Stomach smooth muscle (tissue), 2 donors: Measurements from ENCODE around the gene NCOA6.

Experiments
- H3K27ac ChIP-seq: one replicate; pipeline ENCODE4 v1.7.0; 2013; ENCODE audit warnings: mild to moderate bottlenecking, low read length, inconsistent platforms
- H3K27me3 ChIP-seq, 2 donors: one replicate each; pipeline ENCODE4 v1.7.0; 2013; ENCODE audit warnings: low read length in 2 of 2; ENCODE audit not compliant: insufficient read depth in 2 of 2, control insufficient read depth in 1 of 2
- H3K36me3 ChIP-seq, 2 donors: one replicate each; pipeline ENCODE4 v1.7.0; 2013; ENCODE audit warnings: low read length in 2 of 2; ENCODE audit not compliant: control insufficient read depth in 2 of 2, insufficient read depth in 2 of 2
- H3K4me1 ChIP-seq: one replicate; pipeline ENCODE4 v1.7.0; 2013; ENCODE audit warnings: low read length; ENCODE audit not compliant: control insufficient read depth, insufficient read depth
- H3K4me3 ChIP-seq, 2 donors: one replicate each; pipeline ENCODE4 v1.7.0; 2013; ENCODE audit warnings: low read length in 2 of 2
- H3K9ac ChIP-seq, 2 donors: one replicate each; pipeline ENCODE4 v1.7.0; 2013; ENCODE audit warnings: low read length in 2 of 2, mild to moderate bottlenecking in 1 of 2
- H3K9me3 ChIP-seq, 2 donors: one replicate each; pipeline ENCODE4 v1.7.0; 2013; ENCODE audit warnings: low read length in 2 of 2; ENCODE audit not compliant: control insufficient read depth in 2 of 2
- donor health status: healthy.
- donor health status: Pancreatic carcinoma.

The NCOA6 gene

DNA sequence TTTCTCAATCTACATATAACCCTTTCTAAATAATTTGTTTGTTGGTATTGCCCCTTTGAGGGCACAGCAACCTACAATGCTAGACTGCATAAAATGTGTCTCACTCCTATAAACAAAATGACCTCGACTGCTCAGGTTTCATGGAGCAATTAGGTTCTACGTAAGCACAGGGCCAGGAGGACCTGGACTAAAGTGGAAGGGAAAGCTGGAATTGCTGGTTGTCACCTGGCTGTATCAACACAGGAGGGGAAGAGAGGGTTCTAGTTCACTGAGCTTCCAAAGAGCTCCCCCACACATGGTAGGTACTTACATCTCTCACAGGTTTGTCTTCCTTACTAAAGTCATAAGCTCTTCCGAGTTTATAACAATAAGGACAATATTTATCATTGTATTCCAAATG lies 51.0 kb downstream of the NCOA6 start:
- H3K27ac ChIP-seq: no peak overlapping the region
- no peaks in the 10 kb centered on the region for H3K4me1 ChIP-seq
- no peak overlapping the region for H3K4me3 ChIP-seq
- no peak overlapping the region for H3K9ac ChIP-seq
- H3K27me3 ChIP-seq: no peaks in the 10 kb centered on the region
- peaks cover 29 to 37% of the 10 kb centered on the region in 2 donors for H3K36me3 ChIP-seq
- H3K9me3 ChIP-seq: no peaks in the 10 kb centered on the region

DNA sequence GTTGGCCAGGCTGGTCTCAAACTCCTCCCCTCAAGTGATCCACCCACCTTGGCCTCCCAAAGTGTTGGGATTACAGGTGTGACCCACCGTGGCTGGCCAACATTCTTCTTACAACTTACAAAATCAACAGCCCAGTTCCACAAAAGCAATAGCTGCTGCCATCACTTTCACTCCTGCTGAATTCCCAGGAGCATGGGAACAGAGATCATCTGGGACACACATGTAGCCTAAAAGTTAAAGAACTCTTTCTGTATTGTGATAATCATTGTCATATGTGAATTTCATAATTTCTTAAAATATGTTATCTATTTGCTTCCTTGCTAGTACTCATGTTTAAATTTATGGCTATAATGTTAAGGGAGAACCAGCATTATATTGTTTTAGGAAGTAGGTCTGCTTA lies 51.7 kb downstream of the NCOA6 start:
- Histone ChIP-seq H3K27me3 (no peaks in the 10 kb centered on the region), H3K9ac (no peak overlapping the region), H3K9me3 (no peaks in the 10 kb centered on the region), H3K4me3 (no peak overlapping the region), H3K27ac (no peak overlapping the region), H3K4me1 (no peaks in the 10 kb centered on the region), H3K36me3 (peaks cover 29 to 37% of the 10 kb centered on the region in 2 donors)

DNA sequence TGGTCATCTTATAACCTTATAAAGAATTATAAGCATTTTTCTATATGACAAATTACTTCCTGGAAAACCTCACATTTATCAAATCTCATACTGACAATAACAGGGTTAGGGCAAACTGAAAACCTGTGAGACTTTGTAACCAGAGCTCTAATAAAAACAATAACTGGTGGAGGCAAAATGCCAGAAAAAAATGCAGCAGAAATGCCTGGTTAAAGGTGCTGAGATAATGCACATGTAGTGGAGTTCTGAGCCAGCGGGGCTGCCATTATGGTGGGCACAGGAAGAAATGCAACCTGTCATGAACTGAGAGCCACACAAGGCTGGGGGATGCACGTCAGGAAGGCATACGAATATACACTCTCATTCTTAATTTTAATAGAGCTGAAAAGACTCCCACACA lies 53.0 kb downstream of the NCOA6 start:
- Histone ChIP-seq H3K27ac (no peak overlapping the region), H3K9me3 (no peaks in the 10 kb centered on the region), H3K36me3 (peaks cover 40 to 44% of the 10 kb centered on the region in 2 donors), H3K4me1 (no peaks in the 10 kb centered on the region), H3K4me3 (no peak overlapping the region), H3K9ac (no peak overlapping the region), H3K27me3 (no peaks in the 10 kb centered on the region)

DNA sequence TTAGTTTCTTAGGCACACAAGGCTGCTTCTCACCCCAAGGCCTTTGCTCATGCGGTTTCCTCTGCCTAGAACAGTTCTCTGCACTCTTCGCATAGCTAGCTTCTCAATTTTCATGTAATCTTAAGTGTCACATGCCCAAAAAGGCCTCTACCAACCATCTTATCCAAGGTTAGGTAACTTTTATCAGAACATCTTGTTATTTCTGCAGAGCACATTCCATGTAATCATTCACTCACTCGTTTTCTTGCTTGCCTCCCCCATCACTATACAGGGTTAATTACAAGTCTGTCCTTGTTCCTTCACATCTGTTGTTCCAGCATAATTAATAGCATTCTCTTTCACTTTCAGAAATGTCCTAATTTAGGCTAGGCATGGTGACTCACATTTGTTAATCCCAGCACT lies 53.8 kb downstream of the NCOA6 start:
- no peaks in the 10 kb centered on the region for H3K27me3 ChIP-seq
- no peak overlapping the region for H3K9ac ChIP-seq
- H3K4me3 ChIP-seq: no peak overlapping the region
- no peak overlapping the region for H3K27ac ChIP-seq
- H3K36me3 ChIP-seq: peaks cover 43 to 46% of the 10 kb centered on the region in 2 donors
- no peaks in the 10 kb centered on the region for H3K9me3 ChIP-seq
- no peaks in the 10 kb centered on the region for H3K4me1 ChIP-seq

DNA sequence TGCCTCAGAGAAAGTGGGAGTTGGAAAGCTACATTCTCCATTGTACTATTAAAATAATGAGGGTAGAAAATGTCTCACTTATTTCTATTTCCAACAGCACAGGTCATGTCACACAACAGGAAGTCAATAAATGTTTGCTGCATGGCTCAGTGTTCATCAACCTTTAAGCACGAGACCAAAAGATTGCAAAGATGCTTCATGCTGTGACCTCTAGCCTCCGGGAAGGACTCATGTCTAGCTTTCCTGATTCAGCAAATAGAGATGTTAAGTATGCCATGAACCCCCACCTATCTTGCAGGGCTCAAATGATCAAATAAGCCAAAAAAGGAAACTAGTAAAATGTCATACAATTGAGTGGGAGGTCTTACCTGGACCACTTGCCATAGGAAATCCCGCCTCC lies 57.4 kb downstream of the NCOA6 start:
- Histone ChIP-seq H3K4me3 (no peak overlapping the region), H3K4me1 (no peaks in the 10 kb centered on the region), H3K36me3 (peaks cover 28 to 30% of the 10 kb centered on the region in 2 donors), H3K27me3 (no peaks in the 10 kb centered on the region), H3K27ac (no peak overlapping the region), H3K9me3 (no peaks in the 10 kb centered on the region), H3K9ac (no peak overlapping the region)

DNA sequence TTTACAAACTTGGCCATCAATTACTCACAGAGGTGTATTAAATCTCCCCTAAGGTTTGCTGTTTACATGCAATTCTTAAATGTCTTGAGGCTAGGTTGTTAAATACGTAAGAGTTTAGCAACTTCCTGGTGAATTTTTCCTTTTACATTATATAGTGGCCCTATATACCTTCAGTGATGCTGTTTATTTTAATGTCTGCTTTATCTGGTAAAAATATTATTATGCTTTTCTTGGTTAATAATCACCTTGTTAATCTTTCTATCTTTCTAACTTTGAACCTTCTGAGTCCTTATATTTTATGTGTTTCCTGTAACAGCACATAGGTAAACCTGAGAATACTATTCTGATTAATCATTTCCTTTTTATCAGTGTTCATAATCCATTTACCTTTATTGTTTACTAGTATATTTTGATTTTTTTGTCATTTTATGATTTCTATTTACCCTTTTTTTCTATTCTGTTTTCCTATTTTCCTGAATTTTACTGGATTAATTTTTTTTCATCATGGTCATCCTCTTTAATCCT lies 63.4 kb downstream of the NCOA6 start:
- H3K36me3 ChIP-seq: peaks cover 21 to 35% of the 10 kb centered on the region in 2 donors
- no peak overlapping the region for H3K27ac ChIP-seq
- H3K27me3 ChIP-seq: no peaks in the 10 kb centered on the region
- no peaks in the 10 kb centered on the region for H3K4me1 ChIP-seq
- H3K4me3 ChIP-seq: no peak overlapping the region
- H3K9ac ChIP-seq: no peak overlapping the region
- no peaks in the 10 kb centered on the region for H3K9me3 ChIP-seq

DNA sequence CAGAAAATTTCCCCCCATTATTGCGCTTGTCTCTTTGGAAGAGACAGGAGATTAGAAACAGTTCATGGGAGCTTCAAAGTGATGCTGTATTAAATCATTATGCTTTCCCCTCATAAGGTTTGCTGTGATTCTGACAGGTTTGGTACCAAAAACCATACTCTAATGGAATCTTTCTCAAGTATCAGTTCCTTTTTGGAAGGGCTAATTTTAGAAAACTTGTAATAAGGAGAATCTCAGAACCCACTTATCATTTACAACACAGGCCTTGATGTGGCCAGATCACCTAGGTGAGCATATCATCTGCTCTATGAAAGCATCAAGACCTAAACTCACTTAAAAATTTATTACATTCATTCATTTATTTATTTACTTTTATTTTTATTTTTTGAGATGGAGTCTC lies 70.1 kb downstream of the NCOA6 start:
- no peaks in the 10 kb centered on the region for H3K4me1 ChIP-seq
- no peak overlapping the region for H3K4me3 ChIP-seq
- no peaks in the 10 kb centered on the region for H3K27me3 ChIP-seq
- H3K9me3 ChIP-seq: no peaks in the 10 kb centered on the region
- H3K27ac ChIP-seq: no peak overlapping the region
- peaks cover 23 to 43% of the 10 kb centered on the region in 2 donors for H3K36me3 ChIP-seq
- H3K9ac ChIP-seq: no peak overlapping the region

DNA sequence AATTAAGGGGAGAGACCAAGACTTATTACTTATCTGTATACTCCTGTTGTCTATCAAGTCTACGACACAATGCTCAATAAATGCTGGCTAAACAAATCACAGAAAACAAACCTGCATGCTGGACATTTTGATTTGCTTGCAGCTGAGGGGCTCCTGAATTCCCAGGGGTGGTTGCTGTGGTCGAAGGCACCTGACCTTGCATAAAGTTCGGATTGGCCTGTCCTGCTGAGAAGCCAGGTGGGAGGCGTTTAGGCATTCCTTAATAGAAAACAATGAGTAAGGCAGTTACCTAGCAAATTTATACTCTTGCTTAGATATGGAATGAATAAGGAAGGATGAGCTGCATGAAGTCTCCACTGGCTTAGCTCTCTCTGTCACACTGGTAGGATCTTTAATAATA lies 70.8 kb downstream of the NCOA6 start:
- peaks cover 28 to 50% of the 10 kb centered on the region in 2 donors for H3K36me3 ChIP-seq
- no peaks in the 10 kb centered on the region for H3K9me3 ChIP-seq
- H3K9ac ChIP-seq: no peak overlapping the region
- no peak overlapping the region for H3K4me3 ChIP-seq
- H3K4me1 ChIP-seq: no peaks in the 10 kb centered on the region
- no peak overlapping the region for H3K27ac ChIP-seq
- no peaks in the 10 kb centered on the region for H3K27me3 ChIP-seq

DNA sequence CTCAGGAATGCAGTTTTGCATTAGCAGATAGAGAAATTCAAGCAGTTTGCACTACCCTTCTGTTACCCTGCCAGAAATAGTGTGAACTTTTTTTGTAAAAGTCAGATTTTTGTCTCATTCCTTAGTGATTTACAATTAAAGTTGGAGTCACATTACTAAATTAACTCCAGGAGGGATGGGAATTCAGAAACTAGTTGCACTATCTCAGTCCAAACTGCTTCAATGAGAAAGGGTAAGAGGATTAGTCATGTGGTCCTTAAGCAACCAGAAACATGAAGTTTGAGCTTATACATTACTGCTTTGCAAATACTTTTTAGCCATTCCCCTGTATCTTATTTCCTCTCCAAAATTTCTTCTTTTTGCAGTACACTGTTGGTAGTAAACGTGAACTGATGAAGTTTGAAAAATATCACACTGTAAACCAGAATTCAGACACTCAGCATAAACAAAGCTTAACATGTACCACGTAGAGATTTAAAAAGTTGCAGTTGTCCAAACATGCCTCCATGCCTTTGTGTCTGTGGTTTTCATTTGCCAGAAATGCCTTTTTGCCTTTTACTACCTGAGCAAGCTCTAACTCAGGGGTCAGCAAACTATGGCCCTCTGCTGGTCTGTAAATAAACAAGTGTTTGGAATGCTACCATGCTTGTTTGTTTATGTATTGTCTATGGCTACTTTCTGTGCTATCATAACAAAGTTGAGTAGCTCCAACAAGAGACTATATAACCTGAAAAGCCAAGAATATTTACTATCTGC lies 71.6 kb downstream of the NCOA6 start:
- Histone ChIP-seq H3K9ac (no peak overlapping the region), H3K36me3 (peaks cover 33 to 49% of the 10 kb centered on the region in 2 donors), H3K27me3 (no peaks in the 10 kb centered on the region), H3K27ac (no peak overlapping the region), H3K4me1 (no peaks in the 10 kb centered on the region), H3K9me3 (no peaks in the 10 kb centered on the region), H3K4me3 (no peak overlapping the region)

DNA sequence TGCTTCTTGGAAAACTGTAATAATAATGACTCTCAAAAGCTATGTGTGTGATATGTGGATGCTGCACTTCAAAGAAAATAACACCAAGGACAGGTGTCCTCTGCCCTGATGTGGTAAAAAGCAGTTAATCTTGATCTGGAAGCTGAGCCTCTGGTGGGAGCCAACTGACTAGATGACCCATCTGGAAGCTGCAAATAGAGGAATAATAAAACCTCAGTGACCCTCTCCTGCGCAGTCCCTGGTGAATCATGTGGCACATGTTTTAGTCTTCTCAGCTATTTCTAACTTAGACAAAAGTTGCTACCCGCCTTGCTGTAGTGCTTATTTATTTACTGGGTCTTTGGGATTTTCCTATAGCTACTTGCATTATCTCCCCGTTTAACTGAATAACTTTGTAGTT lies 74.0 kb downstream of the NCOA6 start:
- no peak overlapping the region for H3K9ac ChIP-seq
- no peaks in the 10 kb centered on the region for H3K9me3 ChIP-seq
- H3K27ac ChIP-seq: no peak overlapping the region
- no peaks in the 10 kb centered on the region for H3K27me3 ChIP-seq
- no peak overlapping the region for H3K4me3 ChIP-seq
- H3K4me1 ChIP-seq: no peaks in the 10 kb centered on the region
- peaks cover 29% of the 10 kb centered on the region in 2 donors for H3K36me3 ChIP-seq

DNA sequence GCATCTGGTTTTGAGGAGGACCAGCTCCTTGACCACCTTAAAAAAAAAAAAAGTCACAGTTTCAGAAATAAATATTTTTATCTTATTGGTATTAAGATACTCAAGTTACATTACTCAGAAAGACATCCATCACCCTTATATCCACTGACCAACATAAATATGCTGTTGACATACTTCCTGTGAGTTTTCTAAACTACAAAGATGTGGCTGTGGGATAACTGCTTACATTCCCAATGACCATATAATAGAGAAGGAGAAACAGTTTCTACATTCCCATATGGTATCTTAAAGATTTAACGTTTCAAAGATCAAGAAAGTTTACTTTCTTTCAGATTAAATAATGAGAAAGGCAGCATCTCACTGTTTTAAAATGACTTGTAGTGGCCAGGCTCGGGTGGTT lies 75.0 kb downstream of the NCOA6 start:
- H3K36me3 ChIP-seq: peaks cover 26 to 36% of the 10 kb centered on the region in 2 donors
- H3K27me3 ChIP-seq: no peaks in the 10 kb centered on the region
- no peak overlapping the region for H3K4me3 ChIP-seq
- no peaks in the 10 kb centered on the region for H3K9me3 ChIP-seq
- H3K27ac ChIP-seq: no peak overlapping the region
- H3K9ac ChIP-seq: no peak overlapping the region
- H3K4me1 ChIP-seq: no peaks in the 10 kb centered on the region
